ENCODE measurements around the gene FAM3A.

DNA sequence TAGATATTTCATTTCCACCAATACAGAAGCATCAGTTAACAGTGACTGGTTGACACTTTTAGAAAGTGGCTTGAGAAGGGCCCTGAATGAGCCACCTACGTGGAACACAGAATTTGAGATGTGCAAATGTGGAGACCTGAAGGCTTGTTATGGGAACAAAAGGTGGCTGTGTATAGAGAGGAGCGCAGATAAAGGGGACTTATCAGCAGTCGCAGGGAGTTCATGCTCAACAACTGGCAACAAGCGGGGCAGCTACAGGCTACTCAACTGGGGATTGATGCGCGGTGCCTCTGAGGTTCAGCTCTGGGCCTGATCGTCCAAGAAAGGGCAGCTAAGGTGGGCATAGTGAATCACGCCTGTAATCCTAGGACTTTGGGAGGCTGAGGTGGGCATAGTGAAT is 3.4 kb upstream of the FAM3A start:
- no peak for TF ChIP-seq TAF1 (IDR thresholded peaks at IDR 0.05; ENCODE audit: borderline replicate concordance, low read depth, low read length)
- no peak for TF ChIP-seq POLR2A (IDR thresholded peaks at IDR 0.05; ENCODE audit: low read depth, low read length)
- no peak for TF ChIP-seq POLR2AphosphoS5 (IDR thresholded peaks at IDR 0.05; ENCODE audit: low read depth, low read length)
